Measurements from ENCODE around the gene PLCD1.

PLCD1 gene

GRCh38 chr3:37997342-37997741 lies 32.1 kb downstream of the PLCD1 start:
- no peaks in the 10 kb centered on the region for H3K36me3 ChIP-seq (ENCODE audit: control insufficient read depth, insufficient read depth, low read length)
- H3K9me3 ChIP-seq (ENCODE audit: control insufficient read depth, insufficient read depth, low read length), result no peaks in the 10 kb centered on the region
- 0 out of 2 replicates have a peak, but pooled peaks cover 9% of the 10 kb centered on the region for H3K27me3 ChIP-seq (ENCODE audit: control insufficient read depth, insufficient read depth, low read length)
- 0 out of 2 replicates have a peak, but pooled peaks cover 6% of the 10 kb centered on the region for H3K4me1 ChIP-seq (ENCODE audit: control insufficient read depth, insufficient read depth, low read length)
- no peak overlapping the region for H3K27ac ChIP-seq (ENCODE audit: low read depth, low read length)
- H3K4me3 ChIP-seq (ENCODE audit: low read depth, low read length), result no peak overlapping the region
- no peak overlapping the region for H3K9ac ChIP-seq (ENCODE audit: low read depth, low read length)

- Histone ChIP-seq H3K27me3 (ENCODE audit: control insufficient read depth, insufficient read depth, low read length) (0 out of 2 replicates have a peak, but pooled peaks cover 9% of the 10 kb centered on the region), H3K9me3 (ENCODE audit: control insufficient read depth, insufficient read depth, low read length) (no peaks in the 10 kb centered on the region), H3K27ac (ENCODE audit: low read depth, low read length) (no peak overlapping the region), H3K4me3 (ENCODE audit: low read depth, low read length) (no peak overlapping the region), H3K4me1 (ENCODE audit: control insufficient read depth, insufficient read depth, low read length) (0 out of 2 replicates have a peak, but pooled peaks cover 6% of the 10 kb centered on the region), H3K9ac (ENCODE audit: low read depth, low read length) (no peak overlapping the region), H3K36me3 (ENCODE audit: control insufficient read depth, insufficient read depth, low read length) (no peaks in the 10 kb centered on the region)
These were observed 32.6 kb downstream of the PLCD1 start for GRCh38 chr3:37996785-37997301.

GRCh38 chr3:37995652-37996641 lies 33.5 kb downstream of the PLCD1 start:
- no peak overlapping the region for H3K27ac ChIP-seq (ENCODE audit: low read depth, low read length)
- no peaks in the 10 kb centered on the region for H3K9me3 ChIP-seq (ENCODE audit: control insufficient read depth, insufficient read depth, low read length)
- H3K4me1 ChIP-seq (ENCODE audit: control insufficient read depth, insufficient read depth, low read length), result peaks cover 6% of the 10 kb centered on the region; the same call in 1 of the 2 replicates
- H3K36me3 ChIP-seq (ENCODE audit: control insufficient read depth, insufficient read depth, low read length), result no peaks in the 10 kb centered on the region
- H3K9ac ChIP-seq (ENCODE audit: low read depth, low read length), result no peak overlapping the region
- H3K4me3 ChIP-seq (ENCODE audit: low read depth, low read length), result no peak overlapping the region
- 0 out of 2 replicates have a peak, but pooled peaks cover 9% of the 10 kb centered on the region for H3K27me3 ChIP-seq (ENCODE audit: control insufficient read depth, insufficient read depth, low read length)

- Histone ChIP-seq H3K4me3 (ENCODE audit: low read depth, low read length) (peak overlapping the region; percentile 66), H3K27me3 (ENCODE audit: control insufficient read depth, insufficient read depth, low read length) (0 out of 2 replicates have a peak, but pooled peaks cover 9% of the 10 kb centered on the region), H3K9me3 (ENCODE audit: control insufficient read depth, insufficient read depth, low read length) (no peaks in the 10 kb centered on the region), H3K27ac (ENCODE audit: low read depth, low read length) (no peak overlapping the region), H3K36me3 (ENCODE audit: control insufficient read depth, insufficient read depth, low read length) (no peaks in the 10 kb centered on the region), H3K4me1 (ENCODE audit: control insufficient read depth, insufficient read depth, low read length) (peaks cover 6% of the 10 kb centered on the region; the same call in 1 of the 2 replicates), H3K9ac (ENCODE audit: low read depth, low read length) (no peak overlapping the region)
These were observed 34.8 kb downstream of the PLCD1 start for GRCh38 chr3:37994639-37994972.

- Histone ChIP-seq H3K36me3 (ENCODE audit: control insufficient read depth, insufficient read depth, low read length) (no peaks in the 10 kb centered on the region), H3K27me3 (ENCODE audit: control insufficient read depth, insufficient read depth, low read length) (0 out of 2 replicates have a peak, but pooled peaks cover 9% of the 10 kb centered on the region), H3K9me3 (ENCODE audit: control insufficient read depth, insufficient read depth, low read length) (no peaks in the 10 kb centered on the region), H3K4me1 (ENCODE audit: control insufficient read depth, insufficient read depth, low read length) (peaks cover 6% of the 10 kb centered on the region; the same call in 1 of the 2 replicates), H3K4me3 (ENCODE audit: low read depth, low read length) (peak overlapping the region; percentile 66), H3K27ac (ENCODE audit: low read depth, low read length) (peak overlapping the region; percentile 24), H3K9ac (ENCODE audit: low read depth, low read length) (peak overlapping the region; percentile 68; the same call in 1 of the 2 replicates)
These were observed 35.4 kb downstream of the PLCD1 start for GRCh38 chr3:37993820-37994638.

- H3K4me1 ChIP-seq (ENCODE audit: control insufficient read depth, insufficient read depth, low read length), result peaks cover 3% of the 10 kb centered on the region; the same call in 1 of the 2 replicates
- H3K9ac ChIP-seq (ENCODE audit: low read depth, low read length), result no peak overlapping the region
- H3K27ac ChIP-seq (ENCODE audit: low read depth, low read length), result no peak overlapping the region
- no peaks in the 10 kb centered on the region for H3K36me3 ChIP-seq (ENCODE audit: control insufficient read depth, insufficient read depth, low read length)
- H3K9me3 ChIP-seq (ENCODE audit: control insufficient read depth, insufficient read depth, low read length), result no peaks in the 10 kb centered on the region
- H3K4me3 ChIP-seq (ENCODE audit: low read depth, low read length), result peak overlapping the region; percentile 66; the same call in 1 of the 2 replicates
- H3K27me3 ChIP-seq (ENCODE audit: control insufficient read depth, insufficient read depth, low read length), result 0 out of 2 replicates have a peak, but pooled peaks cover 7% of the 10 kb centered on the region
These were observed 36.0 kb downstream of the PLCD1 start for GRCh38 chr3:37993460-37993819.

- H3K4me3 ChIP-seq (ENCODE audit: low read depth, low read length), result no peak overlapping the region
- H3K27ac ChIP-seq (ENCODE audit: low read depth, low read length), result no peak overlapping the region
- no peaks in the 10 kb centered on the region for H3K36me3 ChIP-seq (ENCODE audit: control insufficient read depth, insufficient read depth, low read length)
- H3K9me3 ChIP-seq (ENCODE audit: control insufficient read depth, insufficient read depth, low read length), result no peaks in the 10 kb centered on the region
- no peak overlapping the region for H3K9ac ChIP-seq (ENCODE audit: low read depth, low read length)
- H3K4me1 ChIP-seq (ENCODE audit: control insufficient read depth, insufficient read depth, low read length), result no peaks in the 10 kb centered on the region; the same call in 1 of the 2 replicates
- 0 out of 2 replicates have a peak, but pooled peaks cover 3% of the 10 kb centered on the region for H3K27me3 ChIP-seq (ENCODE audit: control insufficient read depth, insufficient read depth, low read length)
These were observed 36.4 kb downstream of the PLCD1 start for GRCh38 chr3:37993067-37993455.

- peak overlapping the region; percentile 21 for H3K27ac ChIP-seq (ENCODE audit: low read depth, low read length)
- H3K36me3 ChIP-seq (ENCODE audit: control insufficient read depth, insufficient read depth, low read length), result no peaks in the 10 kb centered on the region
- H3K27me3 ChIP-seq (ENCODE audit: control insufficient read depth, insufficient read depth, low read length), result 0 out of 2 replicates have a peak, but pooled peaks cover 2% of the 10 kb centered on the region
- H3K9me3 ChIP-seq (ENCODE audit: control insufficient read depth, insufficient read depth, low read length), result no peaks in the 10 kb centered on the region
- no peaks in the 10 kb centered on the region; the same call in 1 of the 2 replicates for H3K4me1 ChIP-seq (ENCODE audit: control insufficient read depth, insufficient read depth, low read length)
- H3K4me3 ChIP-seq (ENCODE audit: low read depth, low read length), result no peak overlapping the region
- no peak overlapping the region for H3K9ac ChIP-seq (ENCODE audit: low read depth, low read length)
These were observed 37.0 kb downstream of the PLCD1 start for GRCh38 chr3:37992271-37993066.

GRCh38 chr3:37991823-37992222 lies 37.6 kb downstream of the PLCD1 start:
- H3K27ac ChIP-seq (ENCODE audit: low read depth, low read length), result no peak overlapping the region
- no peaks in the 10 kb centered on the region for H3K36me3 ChIP-seq (ENCODE audit: control insufficient read depth, insufficient read depth, low read length)

GRCh38 chr3:37991109-37991508 lies 38.3 kb downstream of the PLCD1 start:
- H3K27ac ChIP-seq (ENCODE audit: low read depth, low read length), result no peak overlapping the region
- no peak overlapping the region for H3K9ac ChIP-seq (ENCODE audit: low read depth, low read length)
- H3K4me3 ChIP-seq (ENCODE audit: low read depth, low read length), result no peak overlapping the region
- no peaks in the 10 kb centered on the region for H3K36me3 ChIP-seq (ENCODE audit: control insufficient read depth, insufficient read depth, low read length)
- H3K27me3 ChIP-seq (ENCODE audit: control insufficient read depth, insufficient read depth, low read length), result 0 out of 2 replicates have a peak, but pooled peaks cover 2% of the 10 kb centered on the region
- no peaks in the 10 kb centered on the region; the same call in 1 of the 2 replicates for H3K4me1 ChIP-seq (ENCODE audit: control insufficient read depth, insufficient read depth, low read length)
- H3K9me3 ChIP-seq (ENCODE audit: control insufficient read depth, insufficient read depth, low read length), result no peaks in the 10 kb centered on the region

More at GRCh38 chr3:37991823-37992222, 37.6 kb downstream of the PLCD1 start:
- no peaks in the 10 kb centered on the region; the same call in 1 of the 2 replicates for H3K4me1 ChIP-seq (ENCODE audit: control insufficient read depth, insufficient read depth, low read length)
- H3K4me3 ChIP-seq (ENCODE audit: low read depth, low read length), result no peak overlapping the region
- 0 out of 2 replicates have a peak, but pooled peaks cover 2% of the 10 kb centered on the region for H3K27me3 ChIP-seq (ENCODE audit: control insufficient read depth, insufficient read depth, low read length)
- no peaks in the 10 kb centered on the region for H3K9me3 ChIP-seq (ENCODE audit: control insufficient read depth, insufficient read depth, low read length)
- no peak overlapping the region for H3K9ac ChIP-seq (ENCODE audit: low read depth, low read length)

All from HUES48 (cell line).